Activated CD8-positive, alpha-beta memory T cell treated with anti-CD3 and anti-CD28 coated beads for 4 hours (primary cell): Measurements from ENCODE around the gene SC5D.

ENCODE experiments used
- DNase-seq, 2 donors: peaks; one replicate each; pipeline ENCODE4 v3.0.0-alpha.2; 2020; ENCODE audit warnings: low read depth in 2 of 2

The SC5D gene

GRCh38 chr11:121328967-121329679, 36.6 kb downstream of the SC5D start:
- DNase-seq, result no peak

DNA sequence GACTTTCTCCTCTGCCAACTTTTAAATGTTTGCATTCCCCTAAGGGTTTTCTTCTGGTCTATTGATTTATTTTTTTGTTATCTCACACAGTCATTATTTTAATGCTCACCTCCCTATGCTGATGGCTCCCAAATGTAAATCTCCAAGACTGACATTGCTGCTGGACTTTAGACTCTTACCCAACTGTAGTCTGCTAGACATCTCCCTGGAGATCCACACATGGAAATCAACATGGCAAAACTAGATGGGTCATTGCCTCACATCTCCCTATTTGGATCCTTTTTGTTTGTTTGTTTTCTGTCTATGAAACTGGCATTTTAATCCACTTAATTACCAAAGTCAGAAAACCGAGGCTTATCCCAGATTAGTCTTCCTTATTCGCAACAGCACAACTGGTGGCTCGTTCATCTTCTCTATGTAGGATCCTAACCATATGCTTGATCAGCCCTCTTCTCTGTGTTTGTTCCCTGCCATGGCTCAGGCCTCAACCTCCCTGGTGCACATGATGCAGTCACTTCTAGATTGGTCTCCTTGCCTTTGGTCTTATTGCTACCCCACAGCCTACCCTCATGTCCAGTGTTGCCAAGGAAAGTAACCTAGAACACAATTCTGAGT, 37.3 kb downstream of the SC5D start:
- no peak for DNase-seq

GRCh38 chr11:121330614-121331435, 38.3 kb downstream of the SC5D start:
- no peak for DNase-seq

DNA sequence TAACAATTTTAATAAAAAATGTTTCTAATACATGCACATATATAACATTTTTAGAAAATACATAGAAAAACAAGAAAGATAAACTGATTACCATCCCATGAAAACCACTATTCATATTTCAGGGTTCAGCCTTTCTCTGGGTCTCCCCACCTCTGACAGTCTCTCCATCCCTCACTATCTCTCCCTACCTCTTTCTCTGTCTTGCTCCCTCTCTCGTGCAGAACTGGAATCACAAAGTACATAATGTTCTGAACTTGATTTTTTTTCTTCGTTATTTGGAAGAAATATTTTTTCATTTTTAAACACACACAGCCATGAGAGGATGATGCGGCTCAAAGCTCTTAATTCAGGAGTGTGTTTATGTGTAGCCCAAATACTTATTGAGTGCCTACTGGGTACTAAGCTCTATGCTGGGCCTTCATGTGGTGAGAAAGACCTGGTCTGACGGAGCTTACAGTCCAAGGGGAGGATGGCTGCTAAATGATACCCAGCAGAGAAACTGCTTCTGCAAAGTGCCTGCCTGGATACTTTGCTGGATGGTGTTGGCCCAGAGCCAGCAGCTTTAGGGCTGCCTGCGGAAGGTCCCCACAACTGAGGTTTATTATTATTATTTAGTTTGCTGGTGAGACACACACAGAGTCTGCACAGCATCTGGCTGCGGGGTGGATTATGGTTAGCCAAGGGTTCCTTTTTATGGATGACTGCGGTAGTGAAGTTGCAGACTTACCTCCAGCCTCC, 42.6 kb downstream of the SC5D start:
- DNase-seq, result no peak

DNA sequence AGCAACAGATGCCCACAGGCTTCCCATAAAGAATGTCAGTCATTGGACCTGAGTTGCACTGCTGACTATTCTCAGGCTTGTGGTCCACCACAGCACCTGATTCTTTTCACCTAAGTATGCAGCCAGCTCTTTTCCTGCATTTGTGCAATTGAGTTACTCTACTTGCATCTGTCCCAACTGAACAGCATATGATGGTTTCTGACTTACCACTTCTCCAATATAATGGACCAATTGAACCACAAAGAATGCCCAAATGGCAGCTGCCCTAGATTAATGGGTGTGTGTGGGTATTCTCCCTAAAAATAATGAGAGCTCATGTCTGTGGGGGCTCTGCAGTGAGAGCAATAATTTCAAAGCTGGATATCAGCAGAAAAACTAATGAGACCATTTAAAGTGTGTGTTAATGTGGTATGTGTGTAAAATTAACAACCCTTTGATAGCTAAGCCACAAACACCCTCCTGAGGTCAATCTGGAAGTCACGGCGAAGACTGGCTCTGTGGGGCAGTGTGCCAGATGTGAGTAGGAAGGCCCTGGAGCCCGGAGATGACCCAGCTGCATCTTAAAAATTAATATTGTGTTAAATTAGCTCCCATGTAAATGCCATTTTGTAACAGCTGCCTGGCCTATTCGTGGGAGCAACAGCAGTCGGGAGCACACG, 43.8 kb downstream of the SC5D start:
- DNase-seq, result no peak

GRCh38 chr11:121337078-121337477, 44.5 kb downstream of the SC5D start:
- no peak for DNase-seq

DNA sequence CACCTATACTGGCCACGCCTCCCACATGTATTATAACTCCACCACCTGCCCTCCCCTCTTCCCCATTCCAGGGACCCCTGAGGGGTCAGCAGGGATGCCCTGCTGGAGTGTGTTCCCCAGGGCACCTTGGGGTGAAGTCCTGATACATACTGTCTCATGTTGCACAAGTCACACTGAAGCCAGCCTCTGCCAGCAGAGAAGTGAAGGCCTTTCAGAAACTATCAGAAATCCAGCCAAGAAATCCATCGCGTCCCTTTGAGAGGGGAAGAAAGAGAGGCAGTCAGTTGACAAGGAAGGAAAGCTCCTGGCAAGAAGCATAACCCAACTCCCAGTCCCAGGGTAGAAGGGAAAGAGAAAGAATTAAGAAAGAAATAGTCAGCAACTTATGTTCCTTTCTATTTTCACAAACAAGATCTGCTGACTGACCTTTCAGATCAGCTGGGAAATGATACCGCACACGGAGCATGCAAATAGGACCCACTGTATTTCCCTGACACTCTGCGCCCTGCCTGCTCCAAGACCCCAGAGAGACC, 45.2 kb downstream of the SC5D start:
- no peak for DNase-seq

DNA sequence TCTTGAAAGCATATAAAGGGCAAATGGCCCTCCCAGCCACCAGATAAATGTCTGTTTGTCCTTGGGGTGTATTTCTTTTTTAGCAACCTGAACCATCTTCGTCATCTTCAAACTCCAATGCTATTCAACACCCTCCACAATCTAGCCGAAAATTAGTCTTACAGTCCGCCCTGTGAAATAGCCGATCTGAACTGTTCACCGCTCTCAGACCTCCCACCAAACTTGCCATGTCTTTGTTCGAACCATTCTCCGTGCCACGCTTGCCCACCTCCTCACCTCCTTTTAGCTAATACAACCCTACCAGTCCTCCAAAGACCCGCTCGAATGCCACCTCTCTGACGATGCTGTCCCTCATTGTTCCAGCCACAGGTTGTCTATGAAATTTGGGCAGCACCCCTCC, 46.0 kb downstream of the SC5D start:
- no peak for DNase-seq

- no peak for DNase-seq
Observed at GRCh38 chr11:121340032-121340580, 47.5 kb downstream of the SC5D start.

DNA sequence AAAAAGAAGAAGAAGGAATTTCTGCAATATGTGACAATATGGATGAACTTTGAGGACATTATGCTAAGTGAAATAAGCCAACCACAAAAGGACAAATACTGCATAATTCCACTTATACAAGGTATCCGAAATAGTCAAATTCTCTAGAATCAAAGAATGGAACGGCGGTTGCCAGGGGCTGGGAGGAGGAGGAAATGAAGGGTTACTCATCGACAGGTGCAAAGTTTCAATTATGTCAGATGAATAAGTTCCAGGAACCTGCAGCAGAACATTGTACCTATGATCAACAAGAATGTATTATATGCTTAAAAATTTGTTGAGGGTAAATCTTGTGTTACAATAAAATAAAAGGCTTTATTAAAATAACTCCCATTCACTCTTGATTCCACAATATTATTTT, 49.0 kb downstream of the SC5D start:
- DNase-seq, result no peak

DNA sequence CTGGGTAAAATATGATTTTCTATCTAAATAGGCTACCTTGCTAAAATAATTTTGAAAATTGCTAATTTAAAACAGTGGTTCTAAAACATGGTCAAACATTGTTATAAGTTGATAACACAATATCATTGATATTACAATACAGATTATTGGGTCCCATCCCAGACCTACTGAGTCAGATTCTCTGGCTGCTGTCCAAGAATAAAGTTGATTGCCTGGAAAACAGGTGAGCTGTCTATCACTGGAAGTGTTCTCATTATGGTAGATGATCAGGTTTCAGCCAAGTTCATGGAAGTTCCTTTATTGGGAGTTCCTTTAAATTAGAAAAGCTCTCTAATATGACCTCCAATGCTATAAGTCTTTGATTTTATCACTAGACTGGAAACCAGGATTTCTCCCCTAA, 52.3 kb downstream of the SC5D start:
- DNase-seq, result no peak

DNA sequence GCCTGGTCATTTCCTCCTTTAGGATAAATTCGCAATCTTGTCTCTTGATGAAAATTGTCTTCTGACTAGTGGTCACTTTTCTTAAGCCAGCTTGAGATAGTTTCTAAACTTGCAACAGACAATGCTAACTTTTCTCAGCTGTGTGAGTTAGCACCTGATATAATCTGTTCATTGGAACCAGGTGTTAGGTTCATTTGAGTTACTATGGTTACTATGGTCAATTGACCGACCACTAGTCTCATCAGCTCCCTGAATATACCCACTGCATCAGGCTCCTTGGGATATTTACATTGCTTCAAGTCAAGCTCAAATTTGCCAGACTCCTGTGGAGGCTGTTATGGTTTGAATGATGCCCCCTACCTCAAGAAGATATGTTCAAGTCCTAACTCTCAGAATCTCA, 54.5 kb downstream of the SC5D start:
- no peak for DNase-seq

DNA sequence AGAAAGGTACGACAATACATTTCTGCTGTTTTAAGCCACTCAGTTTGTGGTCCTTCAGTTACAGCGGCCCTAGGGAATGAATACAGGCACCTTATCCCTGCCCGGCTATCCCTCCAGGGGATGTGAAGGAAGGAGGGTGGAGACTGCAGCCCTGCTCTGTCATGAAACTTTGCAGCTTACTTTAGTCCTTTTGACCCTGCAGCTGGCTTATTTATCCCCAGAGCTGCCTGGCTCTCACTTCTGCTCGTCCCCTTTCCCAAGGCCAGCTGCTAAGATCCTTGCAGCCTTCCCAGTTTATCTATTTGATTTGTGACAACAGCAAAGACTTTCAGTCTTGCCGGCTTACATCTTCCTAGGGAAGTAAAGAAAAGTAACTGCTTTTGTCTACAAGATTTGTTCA, 55.2 kb downstream of the SC5D start:
- DNase-seq, result no peak

- DNase-seq, result no peak
Observed at GRCh38 chr11:121348220-121348875, 55.8 kb downstream of the SC5D start.

GRCh38 chr11:121349790-121350189, 57.2 kb downstream of the SC5D start:
- no peak for DNase-seq

GRCh38 chr11:121350314-121351082, 57.9 kb downstream of the SC5D start:
- DNase-seq, result no peak

DNA sequence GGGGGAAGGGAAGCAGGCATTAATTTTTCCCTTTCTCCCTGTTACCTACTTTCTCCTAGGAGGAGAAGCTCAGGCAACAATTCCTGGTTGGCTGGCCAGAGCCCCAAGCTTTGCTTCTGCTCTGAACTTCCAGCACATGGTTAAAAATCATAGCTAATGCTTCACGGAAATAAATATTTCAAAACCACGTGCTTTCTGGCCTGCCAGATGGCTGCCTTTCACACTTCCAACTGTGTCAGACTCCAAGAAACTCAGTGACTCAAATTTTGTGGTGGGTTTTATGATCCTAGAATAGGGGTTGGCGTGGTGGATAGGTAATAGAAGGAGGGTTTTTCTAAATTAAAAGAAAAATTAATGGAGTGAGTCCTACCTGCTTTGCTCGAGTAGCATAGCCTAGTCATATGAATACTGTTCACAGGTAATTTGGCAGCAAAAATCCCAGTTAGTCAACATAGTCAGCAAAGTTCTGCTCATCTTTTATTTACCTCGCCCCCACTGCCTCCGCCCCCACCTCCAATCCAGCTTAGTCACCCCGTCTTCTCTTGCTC, 58.6 kb downstream of the SC5D start:
- no peak for DNase-seq

GRCh38 chr11:121352251-121352891, 59.8 kb downstream of the SC5D start:
- DNase-seq, result no peak

DNA sequence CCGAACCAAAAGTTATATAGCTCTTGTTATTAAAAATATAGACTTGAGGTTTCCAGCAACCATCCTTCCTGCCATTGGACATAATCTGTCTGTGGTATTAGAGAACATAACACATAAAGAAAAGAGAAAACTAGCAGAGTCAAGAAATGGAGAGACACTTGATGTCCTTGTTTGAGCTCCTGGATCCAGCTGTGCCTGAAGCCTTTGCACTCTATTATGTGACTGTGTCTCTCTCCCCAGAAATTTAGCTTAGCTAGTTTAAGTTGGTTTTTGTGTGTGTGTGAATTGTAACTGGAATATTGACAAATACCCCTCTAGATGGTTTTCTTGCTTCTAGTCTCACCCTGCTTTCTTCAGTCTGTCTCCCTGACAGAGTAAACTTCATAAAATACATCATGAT, 61.6 kb downstream of the SC5D start:
- no peak for DNase-seq
